Measurements from ENCODE around the gene PRPSAP1. TPM values are rescaled to one million over a fixed set of nuclear protein-coding genes. Genes with fewer than 3 reads are reported as not detected.

The PRPSAP1 gene
- total RNA-seq, 6 donors from 2014 or later: 37.3 to 172 (median 59.2) TPM

GRCh38 chr17:76329664-76330063 is 24.1 kb downstream of the PRPSAP1 start:
- Histone ChIP-seq H3K9me3 (no peaks in the 10 kb centered on the region), H3K4me3 (no peak overlapping the region), H3K4me1 (peaks cover 0 to 16% (median 0%) of the 10 kb centered on the region in 4 donors), H3K27me3 (no peaks in the 10 kb centered on the region), H3K36me3 (peaks cover 12 to 52% (median 24%) of the 10 kb centered on the region in 4 donors), H3K27ac (no peak overlapping the region)
- 84 to 95% methylated on average over 8 of the region's 8 CpGs for WGBS, 2 donors
- no peak for DNase-seq
- TF ChIP-seq POLR2AphosphoS5 (IDR thresholded peaks at IDR 0.05) (no peak), EP300 (IDR thresholded peaks at IDR 0.05) (no peak), POLR2A (IDR thresholded peaks at IDR 0.05) (no peak), CTCF (IDR thresholded peaks at IDR 0.05) (no peak)
- ATAC-seq (ENCODE audit: low FRiP score in 2 of 2): no peak

GRCh38 chr17:76327696-76328095 is 26.0 kb downstream of the PRPSAP1 start:
- ATAC-seq (ENCODE audit: low FRiP score in 2 of 2) (peak; percentile 40 to 65), DNase-seq (peak in 1 of 2 donors; percentile 60)
- 48 to 57% methylated on average over 6 of the region's 6 CpGs for WGBS, 2 donors
- Histone ChIP-seq H3K27me3 (no peaks in the 10 kb centered on the region), H3K27ac (peak overlapping the region in 3 of 4 donors; percentile 15 to 68 (median 61)), H3K36me3 (peaks cover 12 to 66% (median 32%) of the 10 kb centered on the region in 4 donors), H3K9me3 (no peaks in the 10 kb centered on the region), H3K4me3 (no peak overlapping the region), H3K4me1 (peaks cover 0 to 16% (median 0%) of the 10 kb centered on the region in 4 donors)
- TF ChIP-seq POLR2AphosphoS5 (IDR thresholded peaks at IDR 0.05) (no peak), EP300 (IDR thresholded peaks at IDR 0.05) (no peak), CTCF (IDR thresholded peaks at IDR 0.05) (no peak), POLR2A (IDR thresholded peaks at IDR 0.05) (no peak)

- peaks cover 0 to 16% (median 0%) of the 10 kb centered on the region in 4 donors for H3K4me1 ChIP-seq
- H3K9me3 ChIP-seq: no peaks in the 10 kb centered on the region
- ATAC-seq (ENCODE audit: low FRiP score in 2 of 2) (no peak), DNase-seq (no peak)
- TF ChIP-seq POLR2A (IDR thresholded peaks at IDR 0.05): no peak
- no peak for TF ChIP-seq POLR2AphosphoS5 (IDR thresholded peaks at IDR 0.05)
- no peak for TF ChIP-seq CTCF (IDR thresholded peaks at IDR 0.05)
- no peak for TF ChIP-seq EP300 (IDR thresholded peaks at IDR 0.05)
- peak overlapping the region in 2 of 4 donors; percentile 61 to 68 for H3K27ac ChIP-seq
- H3K27me3 ChIP-seq: no peaks in the 10 kb centered on the region
- H3K36me3 ChIP-seq: peaks cover 12 to 70% (median 36%) of the 10 kb centered on the region in 4 donors
- 73 to 89% methylated on average over 1 of the region's 1 CpG for WGBS, 2 donors
- H3K4me3 ChIP-seq: no peak overlapping the region
These were observed 27.4 kb downstream of the PRPSAP1 start for GRCh38 chr17:76326306-76326705.

- Histone ChIP-seq H3K4me1 (peaks cover 0 to 9% (median 3%) of the 10 kb centered on the region in 4 donors), H3K36me3 (peaks cover 2 to 51% (median 16%) of the 10 kb centered on the region in 4 donors), H3K9me3 (no peaks in the 10 kb centered on the region), H3K27ac (no peak overlapping the region), H3K27me3 (no peaks in the 10 kb centered on the region), H3K4me3 (no peak overlapping the region)
- ATAC-seq (ENCODE audit: low FRiP score in 2 of 2): no peak
- WGBS, 2 donors: 85 to 86% methylated on average over 3 of the region's 3 CpGs
- TF ChIP-seq EP300 (IDR thresholded peaks at IDR 0.05) (no peak), POLR2A (IDR thresholded peaks at IDR 0.05) (no peak), POLR2AphosphoS5 (IDR thresholded peaks at IDR 0.05) (no peak), CTCF (IDR thresholded peaks at IDR 0.05) (no peak)
- DNase-seq: no peak
These were observed 35.1 kb downstream of the PRPSAP1 start for GRCh38 chr17:76318586-76318985.

- Histone ChIP-seq H3K27me3 (no peaks in the 10 kb centered on the region), H3K36me3 (peaks cover 4 to 52% (median 19%) of the 10 kb centered on the region in 4 donors), H3K4me1 (peaks cover 0 to 14% (median 3%) of the 10 kb centered on the region in 4 donors), H3K4me3 (no peak overlapping the region), H3K27ac (no peak overlapping the region), H3K9me3 (no peaks in the 10 kb centered on the region)
- no peak for DNase-seq
- 97 to 100% methylated on average over 2 of the region's 2 CpGs for WGBS, 2 donors
- no peak for TF ChIP-seq POLR2A (IDR thresholded peaks at IDR 0.05)
- TF ChIP-seq POLR2AphosphoS5 (IDR thresholded peaks at IDR 0.05): no peak
- TF ChIP-seq CTCF (IDR thresholded peaks at IDR 0.05): no peak
- TF ChIP-seq EP300 (IDR thresholded peaks at IDR 0.05): no peak
- ATAC-seq (ENCODE audit: low FRiP score in 2 of 2): no peak
These were observed 36.2 kb downstream of the PRPSAP1 start for GRCh38 chr17:76317535-76317934.

Measured in upper lobe of left lung (tissue), 6 donors.